Measurements from ENCODE around the gene ZNF319. TPM values are rescaled to one million over a fixed set of nuclear protein-coding genes. Genes with fewer than 3 reads are reported as not detected.
A peak's percentile ranks its signal among the peaks of the same experiment; 100 is the strongest.

ZNF319 gene
- total RNA-seq, 3 donors from 2014 or later (not counting 1 experiment from before 2014, with no cell fraction given): 15.9 to 31.3 (median 29.3) TPM

DNA sequence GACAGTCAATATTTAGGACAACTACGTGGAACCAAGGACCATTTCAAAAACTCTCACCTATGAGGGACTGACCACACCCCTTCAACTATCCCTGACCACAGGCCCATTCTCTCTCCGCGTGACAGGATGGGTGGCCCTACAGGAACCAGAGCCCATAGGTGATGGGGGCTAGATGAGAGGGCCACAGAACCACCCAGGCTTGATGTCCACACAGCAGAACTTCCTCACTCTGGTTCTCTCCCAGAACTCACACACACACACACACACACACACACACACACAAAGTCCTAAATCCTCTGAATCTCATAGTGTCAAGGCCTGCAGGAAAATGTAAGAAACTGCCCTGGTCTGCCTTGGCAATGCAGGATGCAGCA lies 1.5 kb downstream of the ZNF319 start:
- peak overlapping the region; percentile 66 for H3K27ac ChIP-seq (ENCODE audit: low read length)
- 14% methylated on average over 3 of the region's 3 CpGs for WGBS (ENCODE audit: insufficient coverage)
- peaks cover 76% of the 10 kb centered on the region for H3K4me1 ChIP-seq (ENCODE audit: control insufficient read depth, insufficient read depth, low read length)
- no peak for DNase-seq
- ATAC-seq: no peak
- Mint-ChIP-seq H3K27ac (peak overlapping the region; percentile 86 to 93), H3K4me1 (peaks cover 52 to 65% of the 10 kb centered on the region in 2 donors), H3K9me3 (no peaks in the 10 kb centered on the region), H3K27me3 (ENCODE audit: low read depth in 2 of 2) (no peaks in the 10 kb centered on the region), H3K4me3 (peak overlapping the region; percentile 92), H3K36me3 (peaks cover 5% of the 10 kb centered on the region)
- no peaks in the 10 kb centered on the region for H3K27me3 ChIP-seq (ENCODE audit: control insufficient read depth, insufficient read depth, low read length)
- peaks cover 38% of the 10 kb centered on the region for H3K36me3 ChIP-seq (ENCODE audit: control insufficient read depth, insufficient read depth, low read length)
- H3K4me3 ChIP-seq (ENCODE audit: low read length): peak overlapping the region; percentile 62
- intact Hi-C loops (cut with micrococcal nuclease): loop anchor here (2.0 kb wide), 1 partner anchor 100 kb away; no protein-coding TSS in a partner anchor
- TF ChIP-seq, protein P1, sequence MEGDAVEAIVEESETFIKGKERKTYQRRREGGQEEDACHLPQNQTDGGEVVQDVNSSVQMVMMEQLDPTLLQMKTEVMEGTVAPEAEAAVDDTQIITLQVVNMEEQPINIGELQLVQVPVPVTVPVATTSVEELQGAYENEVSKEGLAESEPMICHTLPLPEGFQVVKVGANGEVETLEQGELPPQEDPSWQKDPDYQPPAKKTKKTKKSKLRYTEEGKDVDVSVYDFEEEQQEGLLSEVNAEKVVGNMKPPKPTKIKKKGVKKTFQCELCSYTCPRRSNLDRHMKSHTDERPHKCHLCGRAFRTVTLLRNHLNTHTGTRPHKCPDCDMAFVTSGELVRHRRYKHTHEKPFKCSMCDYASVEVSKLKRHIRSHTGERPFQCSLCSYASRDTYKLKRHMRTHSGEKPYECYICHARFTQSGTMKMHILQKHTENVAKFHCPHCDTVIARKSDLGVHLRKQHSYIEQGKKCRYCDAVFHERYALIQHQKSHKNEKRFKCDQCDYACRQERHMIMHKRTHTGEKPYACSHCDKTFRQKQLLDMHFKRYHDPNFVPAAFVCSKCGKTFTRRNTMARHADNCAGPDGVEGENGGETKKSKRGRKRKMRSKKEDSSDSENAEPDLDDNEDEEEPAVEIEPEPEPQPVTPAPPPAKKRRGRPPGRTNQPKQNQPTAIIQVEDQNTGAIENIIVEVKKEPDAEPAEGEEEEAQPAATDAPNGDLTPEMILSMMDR (IDR thresholded peaks at IDR 0.05): no peak
- H3K9me3 ChIP-seq (ENCODE audit: control insufficient read depth, insufficient read depth, low read length): no peaks in the 10 kb centered on the region

DNA sequence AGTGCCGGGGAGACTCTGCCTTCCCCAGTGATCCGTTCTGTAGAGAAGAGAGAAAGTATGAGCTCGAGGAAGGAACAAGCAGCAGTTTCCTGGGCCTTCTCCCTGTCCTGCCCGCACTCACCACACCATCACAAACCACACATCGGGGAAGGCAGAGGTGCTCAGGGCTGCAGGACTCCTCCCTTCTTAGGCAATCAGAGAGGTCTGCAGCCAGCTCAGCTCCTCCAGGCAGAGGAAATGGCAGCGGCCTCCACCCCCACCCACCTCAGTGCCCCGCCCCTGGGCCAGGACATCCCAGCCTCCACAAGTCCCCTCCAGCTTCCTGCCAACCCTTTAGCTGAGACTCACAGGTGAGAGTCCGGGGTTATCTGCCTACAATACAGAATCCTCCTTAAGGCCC lies 2.0 kb downstream of the ZNF319 start:
- peaks cover 49 to 62% of the 10 kb centered on the region in 2 donors for H3K4me1 Mint-ChIP-seq
- TF ChIP-seq, protein P1 (IDR thresholded peaks at IDR 0.05): no peak
- intact Hi-C loops (cut with micrococcal nuclease): loop anchor here (2.0 kb wide), 1 partner anchor 100 kb away; no protein-coding TSS in a partner anchor
- H3K27me3 ChIP-seq (ENCODE audit: control insufficient read depth, insufficient read depth, low read length): no peaks in the 10 kb centered on the region
- H3K27me3 Mint-ChIP-seq (ENCODE audit: low read depth in 2 of 2): no peaks in the 10 kb centered on the region
- ATAC-seq (no peak), DNase-seq (peak; percentile 31 to 71)
- peaks cover 80% of the 10 kb centered on the region for H3K4me1 ChIP-seq (ENCODE audit: control insufficient read depth, insufficient read depth, low read length)
- peaks cover 5% of the 10 kb centered on the region for H3K36me3 Mint-ChIP-seq
- 27% methylated on average over 6 of the region's 8 CpGs for WGBS (ENCODE audit: insufficient coverage)
- peak overlapping the region; percentile 86 to 93 for H3K27ac Mint-ChIP-seq
- H3K4me3 ChIP-seq (ENCODE audit: low read length): peak overlapping the region; percentile 62
- H3K27ac ChIP-seq (ENCODE audit: low read length): peak overlapping the region; percentile 66
- H3K36me3 ChIP-seq (ENCODE audit: control insufficient read depth, insufficient read depth, low read length): peaks cover 41% of the 10 kb centered on the region
- peak overlapping the region; percentile 92 for H3K4me3 Mint-ChIP-seq
- no peaks in the 10 kb centered on the region for H3K9me3 Mint-ChIP-seq
- H3K9me3 ChIP-seq (ENCODE audit: control insufficient read depth, insufficient read depth, low read length): no peaks in the 10 kb centered on the region

DNA sequence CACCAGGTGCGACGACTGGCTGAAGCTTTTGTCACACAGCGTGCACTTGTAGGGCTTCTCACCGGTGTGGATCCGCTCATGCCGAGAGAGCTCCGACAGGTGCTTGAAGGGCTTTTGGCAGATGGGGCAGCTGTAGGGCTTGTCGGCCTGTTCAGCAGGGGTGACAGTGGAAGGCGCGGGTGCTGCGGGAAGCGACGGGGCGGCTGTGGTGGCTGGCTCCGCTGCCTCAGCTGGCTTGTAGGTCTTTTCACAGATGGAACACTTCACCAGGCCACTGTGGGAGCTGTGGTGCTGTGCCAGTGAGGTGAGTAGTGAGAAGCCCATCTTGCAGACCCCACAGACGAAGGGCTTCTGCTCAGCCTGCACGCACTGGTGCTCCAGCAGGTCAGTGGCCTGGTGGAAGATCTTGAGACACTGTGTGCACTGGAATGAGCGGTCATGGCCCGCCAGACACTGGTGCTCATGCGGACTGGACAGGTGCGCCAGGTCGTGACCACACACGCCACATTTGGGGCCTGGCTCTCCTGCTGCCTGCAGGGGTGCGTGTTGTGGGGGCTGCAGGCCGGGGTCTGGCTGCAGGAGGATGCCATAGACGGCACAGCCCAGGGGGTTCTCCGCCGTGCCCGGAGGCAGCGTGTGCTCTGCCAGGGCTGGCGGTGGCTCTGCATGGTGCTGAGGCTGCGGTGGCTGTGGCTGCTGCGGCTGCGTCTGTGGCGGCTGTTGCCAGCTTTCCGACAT lies 2.8 kb downstream of the ZNF319 start:
- ATAC-seq: no peak
- TF ChIP-seq, protein P1 (IDR thresholded peaks at IDR 0.05): no peak
- Histone ChIP-seq H3K27ac (ENCODE audit: low read length) (peak overlapping the region; percentile 66), H3K9me3 (ENCODE audit: control insufficient read depth, insufficient read depth, low read length) (no peaks in the 10 kb centered on the region), H3K36me3 (ENCODE audit: control insufficient read depth, insufficient read depth, low read length) (peaks cover 39% of the 10 kb centered on the region), H3K4me1 (ENCODE audit: control insufficient read depth, insufficient read depth, low read length) (peaks cover 87% of the 10 kb centered on the region), H3K27me3 (ENCODE audit: control insufficient read depth, insufficient read depth, low read length) (no peaks in the 10 kb centered on the region), H3K4me3 (ENCODE audit: low read length) (no peak overlapping the region)
- DNase-seq: no peak
- peaks cover 5% of the 10 kb centered on the region for H3K36me3 Mint-ChIP-seq
- H3K4me1 Mint-ChIP-seq: peaks cover 43 to 60% of the 10 kb centered on the region in 2 donors
- H3K27ac Mint-ChIP-seq: peak overlapping the region; percentile 86 to 93
- H3K9me3 Mint-ChIP-seq: no peaks in the 10 kb centered on the region
- peak overlapping the region; percentile 92 for H3K4me3 Mint-ChIP-seq
- WGBS (ENCODE audit: insufficient coverage): 95% methylated on average over 36 of the region's 36 CpGs
- H3K27me3 Mint-ChIP-seq (ENCODE audit: low read depth in 2 of 2): no peaks in the 10 kb centered on the region
- intact Hi-C loops (cut with micrococcal nuclease): loop anchor here (2.0 kb wide), 1 partner anchor 99 kb away; no protein-coding TSS in a partner anchor

All from natural killer cell (primary cell).